Measurements from ENCODE around the gene FAAP20. TPM values are rescaled to one million over a fixed set of nuclear protein-coding genes. Genes with fewer than 3 reads are reported as not detected.

FAAP20 gene
- total and polyA plus RNA-seq, 9 of the 15 experiments (the other 6 are each of a cell fraction or from before 2014, with no cell fraction given), result 0.58 to 143 (median 9.9) TPM

DNA sequence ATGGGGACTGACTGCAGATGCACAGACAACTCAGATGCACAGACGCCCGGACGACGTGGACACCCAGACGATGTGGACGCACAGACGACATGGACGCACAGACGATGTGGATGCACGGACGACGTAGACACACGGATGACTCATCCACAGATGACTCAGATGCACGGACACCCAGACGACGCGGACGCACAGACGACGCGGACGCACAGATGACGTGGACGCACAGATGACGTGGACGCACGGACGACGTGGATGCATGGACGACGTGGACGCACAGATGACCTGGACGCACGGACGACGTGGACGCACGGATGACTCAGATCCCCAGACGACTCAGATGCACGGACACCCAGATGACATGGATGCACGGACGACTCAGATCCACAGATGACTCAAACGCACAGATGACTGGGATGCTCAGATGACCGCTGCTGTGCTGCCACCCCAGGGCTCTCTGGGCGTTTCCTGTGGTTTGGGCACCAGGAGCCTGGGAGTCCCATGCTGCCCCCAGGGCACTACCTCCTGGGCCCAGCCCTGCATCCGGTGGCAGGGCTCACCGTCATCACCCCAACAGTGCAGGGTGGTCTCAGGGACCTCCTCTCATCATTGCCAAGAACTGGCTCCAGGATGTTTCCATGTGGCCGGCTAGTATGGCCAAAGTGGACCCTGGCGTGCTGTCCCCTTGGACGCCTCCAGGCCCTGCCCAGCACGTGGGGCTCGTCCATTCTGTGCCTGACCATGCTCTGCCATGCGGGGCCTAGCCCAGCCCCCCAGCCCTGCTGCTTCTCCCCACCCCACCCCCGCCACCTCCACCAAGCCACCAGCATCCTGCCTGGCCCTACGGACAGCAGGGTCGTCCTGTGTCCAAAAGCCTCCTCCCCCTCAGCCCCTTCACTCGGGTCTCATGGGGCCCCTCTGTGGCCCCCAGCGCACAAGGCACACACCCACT, 14.0 kb downstream of the FAAP20 start (continued):
- TF ChIP-seq, protein P1, sequence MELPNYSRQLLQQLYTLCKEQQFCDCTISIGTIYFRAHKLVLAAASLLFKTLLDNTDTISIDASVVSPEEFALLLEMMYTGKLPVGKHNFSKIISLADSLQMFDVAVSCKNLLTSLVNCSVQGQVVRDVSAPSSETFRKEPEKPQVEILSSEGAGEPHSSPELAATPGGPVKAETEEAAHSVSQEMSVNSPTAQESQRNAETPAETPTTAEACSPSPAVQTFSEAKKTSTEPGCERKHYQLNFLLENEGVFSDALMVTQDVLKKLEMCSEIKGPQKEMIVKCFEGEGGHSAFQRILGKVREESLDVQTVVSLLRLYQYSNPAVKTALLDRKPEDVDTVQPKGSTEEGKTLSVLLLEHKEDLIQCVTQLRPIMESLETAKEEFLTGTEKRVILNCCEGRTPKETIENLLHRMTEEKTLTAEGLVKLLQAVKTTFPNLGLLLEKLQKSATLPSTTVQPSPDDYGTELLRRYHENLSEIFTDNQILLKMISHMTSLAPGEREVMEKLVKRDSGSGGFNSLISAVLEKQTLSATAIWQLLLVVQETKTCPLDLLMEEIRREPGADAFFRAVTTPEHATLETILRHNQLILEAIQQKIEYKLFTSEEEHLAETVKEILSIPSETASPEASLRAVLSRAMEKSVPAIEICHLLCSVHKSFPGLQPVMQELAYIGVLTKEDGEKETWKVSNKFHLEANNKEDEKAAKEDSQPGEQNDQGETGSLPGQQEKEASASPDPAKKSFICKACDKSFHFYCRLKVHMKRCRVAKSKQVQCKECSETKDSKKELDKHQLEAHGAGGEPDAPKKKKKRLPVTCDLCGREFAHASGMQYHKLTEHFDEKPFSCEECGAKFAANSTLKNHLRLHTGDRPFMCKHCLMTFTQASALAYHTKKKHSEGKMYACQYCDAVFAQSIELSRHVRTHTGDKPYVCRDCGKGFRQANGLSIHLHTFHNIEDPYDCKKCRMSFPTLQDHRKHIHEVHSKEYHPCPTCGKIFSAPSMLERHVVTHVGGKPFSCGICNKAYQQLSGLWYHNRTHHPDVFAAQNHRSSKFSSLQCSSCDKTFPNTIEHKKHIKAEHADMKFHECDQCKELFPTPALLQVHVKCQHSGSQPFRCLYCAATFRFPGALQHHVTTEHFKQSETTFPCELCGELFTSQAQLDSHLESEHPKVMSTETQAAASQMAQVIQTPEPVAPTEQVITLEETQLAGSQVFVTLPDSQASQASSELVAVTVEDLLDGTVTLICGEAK (IDR thresholded peaks at IDR 0.05), result peak; percentile 46; the same call in 1 of the 2 replicates
- TF ChIP-seq, protein P1 (CRISPR knock-in tag; IDR thresholded peaks at IDR 0.05), result no peak
- TF ChIP-seq NONO (IDR thresholded peaks at IDR 0.05; ENCODE audit: low read depth in 2 of 2, low read length in 1 of 2) (0 out of 4 replicates have a peak, but pooled peaks of 1 of the 2 experiments have one; percentile 33), FOSL1 (tag; conservative IDR thresholded peaks at IDR 0.05) (peak; percentile 100), NCOR1 (IDR thresholded peaks at IDR 0.05) (peak; percentile 76), ZFX (CRISPR knock-in tag; IDR thresholded peaks at IDR 0.05) (peak; percentile 27; the same call in 1 of the 2 replicates), MTA1 (IDR thresholded peaks at IDR 0.05; ENCODE audit: borderline replicate concordance) (peak; percentile 99)
- TF ChIP-seq, protein P2, sequence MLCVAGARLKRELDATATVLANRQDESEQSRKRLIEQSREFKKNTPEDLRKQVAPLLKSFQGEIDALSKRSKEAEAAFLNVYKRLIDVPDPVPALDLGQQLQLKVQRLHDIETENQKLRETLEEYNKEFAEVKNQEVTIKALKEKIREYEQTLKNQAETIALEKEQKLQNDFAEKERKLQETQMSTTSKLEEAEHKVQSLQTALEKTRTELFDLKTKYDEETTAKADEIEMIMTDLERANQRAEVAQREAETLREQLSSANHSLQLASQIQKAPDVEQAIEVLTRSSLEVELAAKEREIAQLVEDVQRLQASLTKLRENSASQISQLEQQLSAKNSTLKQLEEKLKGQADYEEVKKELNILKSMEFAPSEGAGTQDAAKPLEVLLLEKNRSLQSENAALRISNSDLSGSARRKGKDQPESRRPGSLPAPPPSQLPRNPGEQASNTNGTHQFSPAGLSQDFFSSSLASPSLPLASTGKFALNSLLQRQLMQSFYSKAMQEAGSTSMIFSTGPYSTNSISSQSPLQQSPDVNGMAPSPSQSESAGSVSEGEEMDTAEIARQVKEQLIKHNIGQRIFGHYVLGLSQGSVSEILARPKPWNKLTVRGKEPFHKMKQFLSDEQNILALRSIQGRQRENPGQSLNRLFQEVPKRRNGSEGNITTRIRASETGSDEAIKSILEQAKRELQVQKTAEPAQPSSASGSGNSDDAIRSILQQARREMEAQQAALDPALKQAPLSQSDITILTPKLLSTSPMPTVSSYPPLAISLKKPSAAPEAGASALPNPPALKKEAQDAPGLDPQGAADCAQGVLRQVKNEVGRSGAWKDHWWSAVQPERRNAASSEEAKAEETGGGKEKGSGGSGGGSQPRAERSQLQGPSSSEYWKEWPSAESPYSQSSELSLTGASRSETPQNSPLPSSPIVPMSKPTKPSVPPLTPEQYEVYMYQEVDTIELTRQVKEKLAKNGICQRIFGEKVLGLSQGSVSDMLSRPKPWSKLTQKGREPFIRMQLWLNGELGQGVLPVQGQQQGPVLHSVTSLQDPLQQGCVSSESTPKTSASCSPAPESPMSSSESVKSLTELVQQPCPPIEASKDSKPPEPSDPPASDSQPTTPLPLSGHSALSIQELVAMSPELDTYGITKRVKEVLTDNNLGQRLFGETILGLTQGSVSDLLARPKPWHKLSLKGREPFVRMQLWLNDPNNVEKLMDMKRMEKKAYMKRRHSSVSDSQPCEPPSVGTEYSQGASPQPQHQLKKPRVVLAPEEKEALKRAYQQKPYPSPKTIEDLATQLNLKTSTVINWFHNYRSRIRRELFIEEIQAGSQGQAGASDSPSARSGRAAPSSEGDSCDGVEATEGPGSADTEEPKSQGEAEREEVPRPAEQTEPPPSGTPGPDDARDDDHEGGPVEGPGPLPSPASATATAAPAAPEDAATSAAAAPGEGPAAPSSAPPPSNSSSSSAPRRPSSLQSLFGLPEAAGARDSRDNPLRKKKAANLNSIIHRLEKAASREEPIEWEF (CRISPR knock-in tag; IDR thresholded peaks at IDR 0.05), result no peak
- TF ChIP-seq, protein P3, sequence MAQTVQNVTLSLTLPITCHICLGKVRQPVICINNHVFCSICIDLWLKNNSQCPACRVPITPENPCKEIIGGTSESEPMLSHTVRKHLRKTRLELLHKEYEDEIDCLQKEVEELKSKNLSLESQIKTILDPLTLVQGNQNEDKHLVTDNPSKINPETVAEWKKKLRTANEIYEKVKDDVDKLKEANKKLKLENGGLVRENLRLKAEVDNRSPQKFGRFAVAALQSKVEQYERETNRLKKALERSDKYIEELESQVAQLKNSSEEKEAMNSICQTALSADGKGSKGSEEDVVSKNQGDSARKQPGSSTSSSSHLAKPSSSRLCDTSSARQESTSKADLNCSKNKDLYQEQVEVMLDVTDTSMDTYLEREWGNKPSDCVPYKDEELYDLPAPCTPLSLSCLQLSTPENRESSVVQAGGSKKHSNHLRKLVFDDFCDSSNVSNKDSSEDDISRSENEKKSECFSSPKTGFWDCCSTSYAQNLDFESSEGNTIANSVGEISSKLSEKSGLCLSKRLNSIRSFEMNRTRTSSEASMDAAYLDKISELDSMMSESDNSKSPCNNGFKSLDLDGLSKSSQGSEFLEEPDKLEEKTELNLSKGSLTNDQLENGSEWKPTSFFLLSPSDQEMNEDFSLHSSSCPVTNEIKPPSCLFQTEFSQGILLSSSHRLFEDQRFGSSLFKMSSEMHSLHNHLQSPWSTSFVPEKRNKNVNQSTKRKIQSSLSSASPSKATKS (CRISPR knock-in tag; IDR thresholded peaks at IDR 0.05), result no peak
